HEK293 (cell line): ENCODE results near the gene LAMB1.

Experiments
- CTCF ChIA-PET: fragments of 350-600 bp; formaldehyde crosslinking; extraction: SDS; loops from one replicate; lab custom pipeline; 2021; ENCODE audit warnings: antibody characterized with exemption; lab: Yijun Ruan, JAX
- POLR2A ChIA-PET: fragments of 300-600 bp; formaldehyde crosslinking; extraction: SDS; loops from one replicate; lab custom pipeline; 2020; ENCODE audit warnings: antibody characterized with exemption, inconsistent platforms; lab: Yijun Ruan, JAX
- H3K27ac ChIP-seq: fragments of 200-500 bp; sonication (Bioruptor generic); 2 replicates; pipeline ENCODE4 v1.5.1; 2014; ENCODE audit warnings: low read depth, low read length, control low read depth, inconsistent platforms; ENCODE audit errors: extremely low read depth
- H3K36me3 ChIP-seq, 2 experiments: fragments of 200-500 bp in 1 of 2; sonication (Bioruptor generic) in 1 of 2; 1 replicate in 1 of 2; 2 replicates in 1 of 2; pipeline ENCODE4 v1.5.1; 2014 to 2017; ENCODE audit warnings: inconsistent platforms in 2 of 2, low read length in 2 of 2; ENCODE audit not compliant: control insufficient read depth in 2 of 2, insufficient read depth in 1 of 2
- H3K4me1 ChIP-seq: fragments of 200-500 bp; sonication (Bioruptor generic); 2 replicates; pipeline ENCODE4 v1.5.1; 2014; ENCODE audit warnings: mild to moderate bottlenecking, low read length, inconsistent platforms; ENCODE audit not compliant: control insufficient read depth, insufficient read depth
- H3K4me3 ChIP-seq: 2 replicates; pipeline ENCODE4 v1.5.1; 2011; ENCODE audit warnings: low read depth, mild to moderate bottlenecking, control low read depth, low read length, moderate library complexity
- H3K9me3 ChIP-seq: fragments of 200-500 bp; sonication (Bioruptor generic); 2 replicates; pipeline ENCODE4 v1.5.1; 2014; ENCODE audit warnings: low read depth, low read length, inconsistent platforms; ENCODE audit not compliant: control insufficient read depth, insufficient read depth
- HOXC10 ChIP-seq: sonication (generic); formaldehyde crosslinking; IDR thresholded peaks from 2 replicates; pipeline ENCODE4 v1.8.1; 2023; ENCODE audit warnings: mild to moderate bottlenecking, missing genetic modification reagents
- IKZF3 ChIP-seq: fragments of 450-650 bp; IDR thresholded peaks from 2 replicates; pipeline ENCODE4 v1.5.0; 2018; ENCODE audit warnings: missing biosample characterization, mild to moderate bottlenecking, missing genetic modification characterization, moderate library complexity
- INSM2 ChIP-seq: fragments of 450-650 bp; formaldehyde crosslinking; IDR thresholded peaks from 2 replicates; pipeline ENCODE4 v1.5.1; 2016; ENCODE audit warnings: missing biosample characterization, missing genetic modification characterization
- KLF10 ChIP-seq: fragments of 450-650 bp; IDR thresholded peaks from 2 replicates; pipeline ENCODE4 v1.5.1; 2018; ENCODE audit warnings: missing biosample characterization, mild to moderate bottlenecking, missing genetic modification characterization
- KLF17 ChIP-seq: fragments of 450-650 bp; formaldehyde crosslinking; IDR thresholded peaks from 2 replicates; pipeline ENCODE4 v1.5.1; 2016; ENCODE audit warnings: missing biosample characterization, missing genetic modification characterization
- PATZ1 ChIP-seq: fragments of 450-650 bp; formaldehyde crosslinking; IDR thresholded peaks from 2 replicates; pipeline ENCODE4 v1.5.1; 2016; ENCODE audit warnings: missing biosample characterization, missing genetic modification characterization
- SP7 ChIP-seq: fragments of 450-650 bp; formaldehyde crosslinking; IDR thresholded peaks from 2 replicates; pipeline ENCODE4 v1.5.1; 2016; ENCODE audit warnings: missing biosample characterization, missing genetic modification characterization
- TCF7L2 ChIP-seq: IDR thresholded peaks from 2 replicates; pipeline ENCODE4 v1.6.1; 2011; ENCODE audit warnings: low read depth, mild to moderate bottlenecking, inconsistent platforms, low read length, moderate library complexity, borderline replicate concordance
- WT1 ChIP-seq: fragments of 450-650 bp; formaldehyde crosslinking; IDR thresholded peaks from 2 replicates; pipeline ENCODE4 v1.5.1; 2016; ENCODE audit warnings: missing biosample characterization, missing genetic modification characterization
- YY2 ChIP-seq: fragments of 450-650 bp; formaldehyde crosslinking; IDR thresholded peaks from 2 replicates; pipeline ENCODE4 v1.5.1; 2016; ENCODE audit warnings: missing biosample characterization, missing genetic modification characterization
- ZBTB17 ChIP-seq: fragments of 450-650 bp; formaldehyde crosslinking; IDR thresholded peaks from 2 replicates; pipeline ENCODE4 v1.5.1; 2016; ENCODE audit warnings: missing biosample characterization, missing genetic modification characterization
- ZFHX2 ChIP-seq: fragments of 450-650 bp; formaldehyde crosslinking; conservative IDR thresholded peaks from 2 replicates; pipeline ENCODE4 v1.5.1; 2016; ENCODE audit warnings: missing biosample characterization, missing genetic modification characterization
- ZNF112 ChIP-seq: fragments of 450-650 bp; formaldehyde crosslinking; IDR thresholded peaks from 2 replicates; pipeline ENCODE4 v1.5.0; 2017; ENCODE audit warnings: missing biosample characterization, missing genetic modification characterization
- ZNF155 ChIP-seq: fragments of 450-650 bp; formaldehyde crosslinking; IDR thresholded peaks from 2 replicates; pipeline ENCODE4 v1.5.1; 2016; ENCODE audit warnings: missing biosample characterization, missing genetic modification characterization
- ZNF175 ChIP-seq: fragments of 450-650 bp; formaldehyde crosslinking; IDR thresholded peaks from 2 replicates; pipeline ENCODE4 v1.5.1; 2016; ENCODE audit warnings: missing biosample characterization, missing genetic modification characterization
- ZNF2 ChIP-seq: fragments of 450-650 bp; formaldehyde crosslinking; IDR thresholded peaks from 2 replicates; pipeline ENCODE4 v1.5.1; 2016; ENCODE audit warnings: missing biosample characterization, missing genetic modification characterization
- ZNF23 ChIP-seq: fragments of 450-650 bp; formaldehyde crosslinking; IDR thresholded peaks from 2 replicates; pipeline ENCODE4 v1.5.1; 2016; ENCODE audit warnings: missing biosample characterization, missing genetic modification characterization, borderline replicate concordance
- ZNF501 ChIP-seq: fragments of 450-650 bp; formaldehyde crosslinking; IDR thresholded peaks from 2 replicates; pipeline ENCODE4 v1.5.1; 2016; ENCODE audit warnings: missing biosample characterization, missing genetic modification characterization
- ZNF521 ChIP-seq: fragments of 450-650 bp; formaldehyde crosslinking; IDR thresholded peaks from 2 replicates; pipeline ENCODE4 v1.5.1; 2017; ENCODE audit warnings: missing biosample characterization, mild to moderate bottlenecking, missing genetic modification characterization
- ZNF548 ChIP-seq: fragments of 450-650 bp; formaldehyde crosslinking; IDR thresholded peaks from 2 replicates; pipeline ENCODE4 v1.5.1; 2016; ENCODE audit warnings: missing biosample characterization, missing genetic modification characterization
- ZNF585B ChIP-seq: fragments of 450-650 bp; formaldehyde crosslinking; IDR thresholded peaks from 2 replicates; pipeline ENCODE4 v1.5.1; 2016; ENCODE audit warnings: missing biosample characterization, missing genetic modification characterization
- ZNF596 ChIP-seq: fragments of 450-650 bp; IDR thresholded peaks from 2 replicates; pipeline ENCODE4 v1.5.0; 2018; ENCODE audit warnings: missing biosample characterization, mild to moderate bottlenecking, missing genetic modification characterization, moderate library complexity
- ZNF626 ChIP-seq: fragments of 450-650 bp; sonication (Bioruptor Pico); formaldehyde crosslinking; IDR thresholded peaks from 2 replicates; pipeline ENCODE4 v1.5.1; 2018; ENCODE audit warnings: missing biosample characterization, missing genetic modification characterization, inconsistent platforms
- ZNF660 ChIP-seq: fragments of 450-650 bp; IDR thresholded peaks from 2 replicates; pipeline ENCODE4 v1.5.1; 2018; ENCODE audit warnings: missing biosample characterization, mild to moderate bottlenecking, missing genetic modification characterization
- ZNF704 ChIP-seq: fragments of 450-650 bp; formaldehyde crosslinking; IDR thresholded peaks from 2 replicates; pipeline ENCODE4 v1.5.1; 2016; ENCODE audit warnings: missing biosample characterization, missing genetic modification characterization
- ZSCAN23 ChIP-seq: fragments of 450-650 bp; formaldehyde crosslinking; IDR thresholded peaks from 2 replicates; pipeline ENCODE4 v1.5.1; 2016; ENCODE audit warnings: missing biosample characterization, missing genetic modification characterization
- ZSCAN5A ChIP-seq: fragments of 450-650 bp; formaldehyde crosslinking; IDR thresholded peaks from 2 replicates; pipeline ENCODE4 v1.5.1; 2016; ENCODE audit warnings: missing biosample characterization, missing genetic modification characterization
- ZXDB ChIP-seq: fragments of 450-650 bp; formaldehyde crosslinking; IDR thresholded peaks from 2 replicates; pipeline ENCODE4 v1.5.1; 2016; ENCODE audit warnings: missing biosample characterization, missing genetic modification characterization

Gene LAMB1

GRCh38 chr7:107890962-107891635 lies 111.9 kb downstream of the LAMB1 start, which contains the start of gene DLD (continued):
- TF ChIP-seq IKZF3 (tag by site-specific recombination) (peak; percentile 57), HOXC10 (no peak), ZNF175 (tag by site-specific recombination) (no peak), ZNF660 (tag by site-specific recombination) (no peak), ZNF155 (no peak), ZBTB17 (tag by site-specific recombination) (peak; percentile 55), ZNF501 (tag by site-specific recombination) (peak; percentile 93), ZNF23 (tag by site-specific recombination) (no peak), ZFHX2 (tag by site-specific recombination) (peak; percentile 50), ZNF585B (tag by site-specific recombination) (peak; percentile 58), ZNF548 (tag by site-specific recombination) (no peak), PATZ1 (peak; percentile 47; the same call in 1 of the 2 replicates), ZXDB (tag by site-specific recombination) (peak; percentile 82), ZSCAN23 (tag by site-specific recombination) (no peak), ZNF704 (tag by site-specific recombination) (no peak), ZNF2 (peak; percentile 71; the same call in 1 of the 2 replicates), ZNF596 (tag by site-specific recombination) (no peak), ZSCAN5A (peak; percentile 85; the same call in 1 of the 2 replicates), KLF10 (tag by site-specific recombination) (peak; percentile 67; the same call in 1 of the 2 replicates), WT1 (no peak), INSM2 (peak; percentile 11; the same call in 1 of the 2 replicates), SP7 (tag by site-specific recombination) (peak; percentile 81)

- POLR2A ChIA-PET = interaction anchor here (1.0 kb wide), 1 partner anchor 147 kb away, joined by 4 read pairs; no protein-coding TSS in a partner anchor
- Histone ChIP-seq H3K4me1 (peaks cover 2% of the 10 kb centered on the region; the same call in 1 of the 2 replicates), H3K9me3 (no peaks in the 10 kb centered on the region), H3K27ac (no peak overlapping the region; the same call in 1 of the 2 replicates), H3K4me3 (peak overlapping the region; percentile 69), H3K36me3 (peaks cover 0 to 27% of the 10 kb centered on the region in 2 experiments)
- CTCF ChIA-PET = interaction anchor here (0.7 to 3.5 kb wide), 5 partner anchors 10 to 255 kb away, joined by 4 to 28 read pairs (median 5); no protein-coding TSS in a partner anchor
- TF ChIP-seq ZNF112 (no peak), ZNF626 (tag by site-specific recombination) (no peak), ZNF660 (tag by site-specific recombination) (peak; percentile 34; the same call in 1 of the 2 replicates), KLF17 (tag by site-specific recombination) (no peak), YY2 (tag by site-specific recombination) (no peak), ZNF521 (tag by site-specific recombination) (no peak), ZBTB17 (tag by site-specific recombination) (no peak), TCF7L2 (no peak), ZNF585B (tag by site-specific recombination) (no peak), WT1 (no peak)
Measured at GRCh38 chr7:107890493-107890961, 112.4 kb downstream of the LAMB1 start.
